ENCODE results near the gene COX14. TPM values are rescaled to one million over a fixed set of nuclear protein-coding genes. Genes with fewer than 3 reads are reported as not detected.
A peak's percentile ranks its signal among the peaks of the same experiment; 100 is the strongest.

COX14 gene
- total and polyA plus RNA-seq, 10 of the 15 experiments (the other 5 are each of a cell fraction or from before 2014, with no cell fraction given) = 44.6 to 361 (median 120) TPM

DNA sequence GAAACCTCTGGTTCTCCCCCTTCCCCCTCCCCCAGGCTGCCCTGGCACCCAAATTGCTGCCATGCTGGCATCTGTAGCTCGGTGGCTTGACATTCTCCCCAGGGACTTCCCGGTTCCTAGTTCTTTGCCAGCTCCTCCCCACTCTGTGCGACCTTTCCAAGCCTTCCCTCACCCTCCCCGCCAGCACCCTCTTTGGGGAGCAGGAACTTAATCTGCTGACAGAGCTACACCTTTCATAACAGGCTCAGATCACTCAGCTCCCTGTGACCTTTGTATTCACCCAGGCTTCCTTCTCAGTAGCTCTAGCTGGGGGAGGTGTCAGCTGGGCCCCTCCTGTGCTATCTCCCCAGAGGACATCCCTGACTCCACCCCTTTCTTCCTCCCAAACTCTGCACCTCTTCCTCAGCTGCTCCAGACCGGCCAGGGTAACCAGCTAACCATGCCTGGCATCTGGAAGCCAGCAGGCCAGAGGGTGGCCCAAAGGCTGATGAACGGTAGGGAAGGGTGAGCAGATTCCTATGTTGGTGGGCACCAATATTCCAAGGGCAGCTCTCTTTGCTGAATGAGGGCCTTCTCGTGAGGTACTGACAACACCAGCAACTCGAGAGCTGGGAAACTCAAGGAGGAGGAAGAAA lies 1.8 kb upstream of the COX14 start (continued):
- TF ChIP-seq MTA2 (IDR thresholded peaks at IDR 0.05; ENCODE audit: low read depth) (peak; percentile 31; the same call in 1 of the 2 replicates), RAD51 (IDR thresholded peaks at IDR 0.05) (0 out of 2 replicates have a peak, but pooled peaks have one; percentile 17), YY1 (IDR thresholded peaks at IDR 0.05; ENCODE audit: low read depth, low read length) (no peak), IKZF1 (conservative IDR thresholded peaks at IDR 0.05) (peak; percentile 58; the same call in 1 of the 2 replicates), SIN3A (IDR thresholded peaks at IDR 0.05; ENCODE audit: low read depth, low read length) (no peak), NR2C2 (IDR thresholded peaks at IDR 0.05; ENCODE audit: borderline replicate concordance, control insufficient read depth, insufficient read length, low read depth) (no peak), RFX5 (IDR thresholded peaks at IDR 0.05; ENCODE audit: low read depth, low read length) (peak; percentile 35), SMAD1 (IDR thresholded peaks at IDR 0.05; ENCODE audit: low read depth, partially characterized antibody) (peak; percentile 47), NR2F1 (conservative IDR thresholded peaks at IDR 0.05) (peak; percentile 88), MEF2B (IDR thresholded peaks at IDR 0.05; ENCODE audit: partially characterized antibody, poor library complexity, severe bottlenecking) (peak; percentile 86), GATAD2B (conservative IDR thresholded peaks at IDR 0.05; ENCODE audit: low read depth) (no peak), CHD2 (IDR thresholded peaks at IDR 0.05; ENCODE audit: borderline replicate concordance, low read depth, low read length) (0 out of 2 replicates have a peak, but pooled peaks have one; percentile 45), ZNF687 (IDR thresholded peaks at IDR 0.05) (peak; percentile 75), IKZF2 (IDR thresholded peaks at IDR 0.05) (peak; percentile 15 to 47; a peak in 2 of 4 replicates), HDGF (IDR thresholded peaks at IDR 0.05) (peak; percentile 33; the same call in 1 of the 2 replicates), NR2C1 (IDR thresholded peaks at IDR 0.05) (peak; percentile 55)
